ENCODE data around the gene HAL.

Gene HAL

DNA sequence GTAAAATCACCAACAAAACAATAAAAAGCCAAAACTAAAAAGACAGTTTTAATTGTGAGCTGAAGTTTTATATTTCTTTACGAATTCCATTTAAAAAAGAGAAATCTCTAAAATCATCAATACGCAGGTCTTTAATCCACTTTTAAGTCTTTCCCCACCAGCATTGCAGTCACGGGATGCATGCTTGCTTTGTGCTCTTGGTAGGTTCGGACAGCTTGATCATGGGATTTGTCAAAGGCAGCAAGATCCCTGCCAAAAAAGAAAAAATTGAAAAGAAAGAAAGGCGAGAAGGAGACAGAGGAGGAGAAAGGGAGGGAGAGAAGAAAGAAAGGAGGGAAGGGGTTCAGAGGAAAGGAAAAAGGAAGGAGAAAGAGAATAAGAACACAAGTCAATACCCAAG is 4.7 kb upstream of the HAL start:
- TF ChIP-seq, protein P1, sequence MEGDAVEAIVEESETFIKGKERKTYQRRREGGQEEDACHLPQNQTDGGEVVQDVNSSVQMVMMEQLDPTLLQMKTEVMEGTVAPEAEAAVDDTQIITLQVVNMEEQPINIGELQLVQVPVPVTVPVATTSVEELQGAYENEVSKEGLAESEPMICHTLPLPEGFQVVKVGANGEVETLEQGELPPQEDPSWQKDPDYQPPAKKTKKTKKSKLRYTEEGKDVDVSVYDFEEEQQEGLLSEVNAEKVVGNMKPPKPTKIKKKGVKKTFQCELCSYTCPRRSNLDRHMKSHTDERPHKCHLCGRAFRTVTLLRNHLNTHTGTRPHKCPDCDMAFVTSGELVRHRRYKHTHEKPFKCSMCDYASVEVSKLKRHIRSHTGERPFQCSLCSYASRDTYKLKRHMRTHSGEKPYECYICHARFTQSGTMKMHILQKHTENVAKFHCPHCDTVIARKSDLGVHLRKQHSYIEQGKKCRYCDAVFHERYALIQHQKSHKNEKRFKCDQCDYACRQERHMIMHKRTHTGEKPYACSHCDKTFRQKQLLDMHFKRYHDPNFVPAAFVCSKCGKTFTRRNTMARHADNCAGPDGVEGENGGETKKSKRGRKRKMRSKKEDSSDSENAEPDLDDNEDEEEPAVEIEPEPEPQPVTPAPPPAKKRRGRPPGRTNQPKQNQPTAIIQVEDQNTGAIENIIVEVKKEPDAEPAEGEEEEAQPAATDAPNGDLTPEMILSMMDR (conservative IDR thresholded peaks at IDR 0.05): no peak
- no peak overlapping the region for H3K27ac ChIP-seq

DNA sequence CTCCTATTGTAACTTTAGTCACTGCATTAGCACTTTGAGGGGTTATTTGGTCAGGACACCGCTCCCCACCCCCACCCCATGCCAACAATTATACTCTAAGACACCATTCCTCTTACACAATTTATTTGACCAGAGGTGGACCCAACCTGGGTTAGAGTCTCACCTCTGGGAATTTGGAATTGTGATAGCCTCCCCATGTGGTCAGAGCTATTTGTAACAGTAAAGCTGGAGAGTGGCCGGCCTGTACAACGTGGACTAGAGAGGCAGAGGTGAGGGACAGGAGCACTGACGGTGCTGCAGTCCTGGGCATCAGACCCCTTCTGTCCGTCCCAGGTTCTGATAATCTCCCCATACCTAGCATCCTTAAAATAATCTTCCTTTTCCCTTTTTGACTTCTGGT is 3.3 kb upstream of the HAL start:
- TF ChIP-seq, protein P1 (conservative IDR thresholded peaks at IDR 0.05): no peak
- no peak overlapping the region for H3K27ac ChIP-seq

DNA sequence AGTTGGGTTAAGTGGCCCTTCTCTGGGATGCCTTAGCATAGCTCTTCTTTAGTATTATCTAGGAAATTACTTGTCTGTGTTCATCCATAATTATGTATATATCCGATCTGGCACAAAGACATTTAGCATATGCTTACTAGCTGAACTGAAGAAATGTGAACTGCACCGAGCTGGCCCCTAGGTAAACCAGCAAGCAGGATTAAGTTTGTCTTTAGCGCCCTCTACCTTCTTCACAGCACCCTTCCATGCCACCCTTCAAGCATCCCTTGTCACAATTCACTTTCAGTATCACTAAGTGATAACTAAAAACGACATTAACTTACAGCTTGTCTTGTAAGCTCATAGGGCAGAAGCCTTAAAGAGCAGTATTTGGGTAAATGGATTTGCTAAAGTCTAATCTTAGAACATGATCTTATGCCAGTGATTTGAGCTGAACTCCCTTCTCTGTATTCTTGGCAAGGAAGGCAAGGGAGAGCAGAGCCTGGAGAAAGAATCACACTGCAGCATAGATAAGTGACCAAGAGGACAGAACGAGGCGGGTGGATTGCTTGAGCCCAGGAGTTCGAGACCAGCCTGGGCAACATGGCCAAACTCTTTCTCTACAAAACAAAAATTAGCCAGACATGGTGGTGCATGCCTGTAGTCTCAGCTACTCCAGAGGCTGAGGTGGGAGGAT is 2.6 kb upstream of the HAL start:
- TF ChIP-seq, protein P1 (conservative IDR thresholded peaks at IDR 0.05): peak; percentile 73
- no peak overlapping the region for H3K27ac ChIP-seq

DNA sequence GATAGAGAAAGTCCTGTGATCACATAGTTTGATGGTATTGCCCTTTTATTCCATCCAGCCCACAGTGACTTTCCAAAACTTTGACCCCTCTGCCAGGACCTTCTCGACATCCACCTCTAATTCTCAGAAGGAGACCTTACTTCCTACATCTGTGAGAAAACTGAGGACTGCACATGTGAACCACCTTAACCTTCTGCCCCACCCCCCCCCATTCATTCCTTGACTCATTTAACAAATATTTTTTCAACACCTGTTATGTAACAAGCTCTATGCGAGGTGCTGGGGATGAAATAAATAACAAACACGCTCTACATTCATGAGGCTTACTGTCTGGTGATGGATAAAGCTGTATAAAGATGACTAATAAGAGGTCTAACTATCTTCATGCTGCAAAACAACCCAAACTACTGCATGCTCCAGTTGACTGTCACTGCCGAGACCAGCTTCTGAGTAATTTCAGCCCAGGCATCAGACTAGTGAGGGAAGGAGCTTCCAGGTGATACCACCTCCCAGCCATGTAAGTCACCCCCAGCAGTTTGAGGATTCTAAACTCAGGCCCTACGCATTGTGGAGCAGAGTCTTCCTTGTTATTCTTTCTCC is 1.9 kb upstream of the HAL start:
- H3K27ac ChIP-seq: no peak overlapping the region
- TF ChIP-seq, protein P1 (conservative IDR thresholded peaks at IDR 0.05): no peak

DNA sequence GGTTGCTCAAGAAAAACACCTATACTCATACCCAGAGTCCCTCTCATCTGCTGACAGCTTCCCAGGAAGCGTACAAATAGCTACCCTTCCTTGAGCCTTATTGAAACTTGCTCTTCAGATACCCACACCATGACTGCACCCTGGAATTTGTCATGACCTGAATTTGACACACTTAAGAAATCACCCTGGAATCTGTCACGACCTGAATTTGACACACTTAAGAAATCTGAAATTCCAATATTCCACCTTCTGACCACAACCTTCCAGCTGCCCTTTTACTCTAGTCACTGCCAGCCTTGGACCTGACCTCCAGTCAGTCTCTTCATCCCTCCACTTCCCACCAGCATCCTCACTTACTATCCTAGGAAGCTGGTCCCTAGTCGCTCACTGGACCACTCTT is 1.1 kb upstream of the HAL start:
- no peak overlapping the region for H3K27ac ChIP-seq
- TF ChIP-seq, protein P1 (conservative IDR thresholded peaks at IDR 0.05): no peak

DNA sequence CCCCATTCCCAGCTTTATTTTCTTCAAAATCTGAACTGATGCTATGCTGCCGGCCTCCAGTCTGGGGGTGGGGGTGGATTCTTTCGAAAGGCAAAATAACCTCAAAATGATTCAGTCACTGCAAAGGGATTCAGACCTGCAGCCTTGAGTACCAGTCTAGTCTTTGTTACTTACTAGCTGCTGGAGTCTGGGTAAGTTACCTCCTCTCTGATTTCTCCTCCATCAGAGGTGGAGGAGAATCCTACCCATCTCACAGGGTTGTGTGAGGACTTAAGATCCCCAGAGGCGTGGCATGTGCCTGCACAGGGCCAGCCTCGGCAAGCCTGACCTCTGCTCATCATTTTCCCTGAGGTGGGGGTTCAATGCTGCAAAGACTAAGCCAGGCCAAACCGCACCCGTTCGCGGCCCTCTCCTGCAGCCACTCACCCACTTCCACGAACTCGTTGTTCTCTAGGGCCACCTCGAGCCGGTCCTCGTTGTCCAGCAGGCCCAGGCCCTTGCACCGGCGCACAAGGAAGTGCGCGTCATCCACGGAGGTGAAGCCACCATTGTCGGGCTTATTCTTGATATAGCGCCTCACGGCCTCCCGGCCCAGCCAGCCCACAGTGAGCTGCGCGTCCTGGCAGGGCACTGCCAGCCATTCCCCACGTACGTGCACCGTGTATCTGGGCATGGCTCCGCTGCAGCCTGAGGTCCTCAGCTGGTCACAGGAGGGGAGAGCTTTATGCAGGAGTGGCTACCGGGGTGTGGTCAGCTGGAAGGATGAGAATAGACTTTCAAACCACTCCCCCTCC is 709 bp downstream of the HAL start:
- TF ChIP-seq, protein P1 (conservative IDR thresholded peaks at IDR 0.05): no peak
- H3K27ac ChIP-seq: no peak overlapping the region; the same call in 1 of the 2 replicates

DNA sequence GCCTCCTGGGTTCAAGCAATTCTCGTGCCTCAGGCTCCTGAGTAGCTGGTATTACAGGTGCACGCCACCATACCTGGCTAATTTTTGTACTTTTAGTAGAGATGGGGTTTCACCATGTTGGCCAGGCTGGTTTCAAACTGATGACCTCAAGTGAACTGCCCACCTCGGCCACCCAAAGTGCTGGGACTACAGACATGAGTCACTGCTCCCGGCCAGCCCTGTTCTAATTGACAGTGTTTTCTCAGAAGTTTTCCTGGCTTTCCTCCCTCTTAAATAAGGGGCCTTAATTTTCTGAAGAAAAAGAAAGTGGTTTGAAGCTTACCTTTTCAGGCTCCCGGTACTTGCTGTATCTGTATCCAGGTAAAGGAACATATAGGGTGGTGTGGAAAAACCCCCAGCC is 1.7 kb downstream of the HAL start:
- TF ChIP-seq, protein P1 (conservative IDR thresholded peaks at IDR 0.05): no peak
- no peak overlapping the region for H3K27ac ChIP-seq
